H1 (cell line): ENCODE measurements around the gene ALG11. TPM values are rescaled to one million over a fixed set of nuclear protein-coding genes. Genes with fewer than 3 reads are reported as not detected.

Source experiments
- BCL11A ChIP-seq, 2 experiments: IDR thresholded peaks; one replicate each; pipeline ENCODE4 v1.6.1; 2011; ENCODE audit warnings: low read depth in 2 of 2, low read length in 2 of 2, mild to moderate bottlenecking in 2 of 2
- CEBPB ChIP-seq: IDR thresholded peaks from 2 replicates; pipeline ENCODE4 v1.6.1; 2012; ENCODE audit warnings: low read depth, low read length
- CREB1 ChIP-seq: IDR thresholded peaks from 2 replicates; pipeline ENCODE4 v1.6.1; 2012; ENCODE audit warnings: inconsistent platforms
- EGR1 ChIP-seq: IDR thresholded peaks from 2 replicates; pipeline ENCODE4 v1.6.1; 2011; ENCODE audit warnings: low read depth, low read length, borderline replicate concordance
- HDAC2 ChIP-seq, 2 experiments: fragments of 300-600 bp in 1 of 2; sonication (generic) in 1 of 2; IDR thresholded peaks; 2 replicates each; pipeline ENCODE4 v1.6.1; 2011 to 2012; ENCODE audit warnings: low read depth in 2 of 2, low read length in 2 of 2, mild to moderate bottlenecking in 2 of 2, moderate library complexity in 2 of 2, borderline replicate concordance in 1 of 2, inconsistent platforms in 1 of 2
- HDAC6 ChIP-seq: IDR thresholded peaks from one replicate; pipeline ENCODE4 v1.7.1; 2012; ENCODE audit warnings: low read depth, mild to moderate bottlenecking, inconsistent platforms, low read length, moderate library complexity
- KDM4A ChIP-seq: IDR thresholded peaks from one replicate; pipeline ENCODE4 v1.7.1; 2012; ENCODE audit warnings: low read depth, mild to moderate bottlenecking, moderate library complexity, low read length, inconsistent platforms; ENCODE audit not compliant: severe bottlenecking
- SP2 ChIP-seq: IDR thresholded peaks from 2 replicates; pipeline ENCODE4 v1.6.1; 2012; ENCODE audit warnings: mild to moderate bottlenecking, low read length, inconsistent platforms
- TEAD4 ChIP-seq: IDR thresholded peaks from 2 replicates; pipeline ENCODE4 v1.6.1; 2012; ENCODE audit warnings: low read depth, low read length, inconsistent platforms, mixed read lengths
- polyA plus RNA-seq, 7 experiments: library from polyadenylated mRNA; depleted of rRNA in 3 of 7; stranded (reverse) in 5 of 7; unstranded in 2 of 7; fragments of >200 nt in 5 of 7; fragments of 200-250 nt in 2 of 7; gene quantifications; 1 replicate in 5 of 7; 2 replicates in 1 of 7; 4 replicates in 1 of 7; pipeline versions ENCODE4 v1.2.1 to v1.2.3, GENCODE V29; 2011 to 2013; ENCODE audit warnings: missing spikeins in 2 of 7, mixed read lengths in 2 of 7
- total RNA-seq: library from RNA; stranded (reverse); fragmentation: NEBNext Ultra II Directional; extraction: Animal tissue kit (Norgen Biotek cat#: 25700); gene quantifications from 2 replicates; pipeline ENCODE4 v1.2.1, GENCODE V29; 2021
- TF ChIP-seq, protein P1 (sequence below): fragments of 300-600 bp; sonication (generic); IDR thresholded peaks from 2 replicates; pipeline ENCODE4 v1.7.1; 2012; ENCODE audit warnings: low read length, moderate library complexity, mild to moderate bottlenecking, inconsistent platforms; ENCODE audit not compliant: insufficient replicate concordance
- TF ChIP-seq, protein P2 (sequence below): IDR thresholded peaks from 2 replicates; pipeline ENCODE4 v1.6.1; 2012; ENCODE audit warnings: low read length, inconsistent platforms

Gene ALG11
- total and polyA plus RNA-seq, 2 of the 8 experiments (the other 6 are each of a cell fraction or from before 2014, with no cell fraction given) = 5.2 to 39.9 TPM

DNA sequence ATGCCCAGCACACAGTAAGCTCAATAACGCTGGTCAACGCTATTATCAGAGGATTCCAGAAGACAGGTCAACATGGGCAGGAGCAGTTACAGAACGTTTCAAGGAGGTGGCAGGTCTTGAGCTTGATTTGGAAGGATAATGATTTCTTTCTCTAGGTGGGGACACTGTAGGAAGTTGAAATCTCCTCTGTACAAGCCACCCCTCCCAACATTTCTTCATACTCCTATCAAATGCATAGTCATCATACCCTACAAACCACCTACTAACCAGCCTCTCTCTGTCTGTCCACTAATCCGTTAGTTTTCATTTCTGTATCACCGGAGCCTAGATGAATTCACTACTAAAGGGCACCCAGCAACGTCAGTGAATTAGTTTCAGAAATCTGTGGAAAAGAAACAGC lies 2.3 kb upstream of the ALG11 start (continued):
- TF ChIP-seq, protein P1, sequence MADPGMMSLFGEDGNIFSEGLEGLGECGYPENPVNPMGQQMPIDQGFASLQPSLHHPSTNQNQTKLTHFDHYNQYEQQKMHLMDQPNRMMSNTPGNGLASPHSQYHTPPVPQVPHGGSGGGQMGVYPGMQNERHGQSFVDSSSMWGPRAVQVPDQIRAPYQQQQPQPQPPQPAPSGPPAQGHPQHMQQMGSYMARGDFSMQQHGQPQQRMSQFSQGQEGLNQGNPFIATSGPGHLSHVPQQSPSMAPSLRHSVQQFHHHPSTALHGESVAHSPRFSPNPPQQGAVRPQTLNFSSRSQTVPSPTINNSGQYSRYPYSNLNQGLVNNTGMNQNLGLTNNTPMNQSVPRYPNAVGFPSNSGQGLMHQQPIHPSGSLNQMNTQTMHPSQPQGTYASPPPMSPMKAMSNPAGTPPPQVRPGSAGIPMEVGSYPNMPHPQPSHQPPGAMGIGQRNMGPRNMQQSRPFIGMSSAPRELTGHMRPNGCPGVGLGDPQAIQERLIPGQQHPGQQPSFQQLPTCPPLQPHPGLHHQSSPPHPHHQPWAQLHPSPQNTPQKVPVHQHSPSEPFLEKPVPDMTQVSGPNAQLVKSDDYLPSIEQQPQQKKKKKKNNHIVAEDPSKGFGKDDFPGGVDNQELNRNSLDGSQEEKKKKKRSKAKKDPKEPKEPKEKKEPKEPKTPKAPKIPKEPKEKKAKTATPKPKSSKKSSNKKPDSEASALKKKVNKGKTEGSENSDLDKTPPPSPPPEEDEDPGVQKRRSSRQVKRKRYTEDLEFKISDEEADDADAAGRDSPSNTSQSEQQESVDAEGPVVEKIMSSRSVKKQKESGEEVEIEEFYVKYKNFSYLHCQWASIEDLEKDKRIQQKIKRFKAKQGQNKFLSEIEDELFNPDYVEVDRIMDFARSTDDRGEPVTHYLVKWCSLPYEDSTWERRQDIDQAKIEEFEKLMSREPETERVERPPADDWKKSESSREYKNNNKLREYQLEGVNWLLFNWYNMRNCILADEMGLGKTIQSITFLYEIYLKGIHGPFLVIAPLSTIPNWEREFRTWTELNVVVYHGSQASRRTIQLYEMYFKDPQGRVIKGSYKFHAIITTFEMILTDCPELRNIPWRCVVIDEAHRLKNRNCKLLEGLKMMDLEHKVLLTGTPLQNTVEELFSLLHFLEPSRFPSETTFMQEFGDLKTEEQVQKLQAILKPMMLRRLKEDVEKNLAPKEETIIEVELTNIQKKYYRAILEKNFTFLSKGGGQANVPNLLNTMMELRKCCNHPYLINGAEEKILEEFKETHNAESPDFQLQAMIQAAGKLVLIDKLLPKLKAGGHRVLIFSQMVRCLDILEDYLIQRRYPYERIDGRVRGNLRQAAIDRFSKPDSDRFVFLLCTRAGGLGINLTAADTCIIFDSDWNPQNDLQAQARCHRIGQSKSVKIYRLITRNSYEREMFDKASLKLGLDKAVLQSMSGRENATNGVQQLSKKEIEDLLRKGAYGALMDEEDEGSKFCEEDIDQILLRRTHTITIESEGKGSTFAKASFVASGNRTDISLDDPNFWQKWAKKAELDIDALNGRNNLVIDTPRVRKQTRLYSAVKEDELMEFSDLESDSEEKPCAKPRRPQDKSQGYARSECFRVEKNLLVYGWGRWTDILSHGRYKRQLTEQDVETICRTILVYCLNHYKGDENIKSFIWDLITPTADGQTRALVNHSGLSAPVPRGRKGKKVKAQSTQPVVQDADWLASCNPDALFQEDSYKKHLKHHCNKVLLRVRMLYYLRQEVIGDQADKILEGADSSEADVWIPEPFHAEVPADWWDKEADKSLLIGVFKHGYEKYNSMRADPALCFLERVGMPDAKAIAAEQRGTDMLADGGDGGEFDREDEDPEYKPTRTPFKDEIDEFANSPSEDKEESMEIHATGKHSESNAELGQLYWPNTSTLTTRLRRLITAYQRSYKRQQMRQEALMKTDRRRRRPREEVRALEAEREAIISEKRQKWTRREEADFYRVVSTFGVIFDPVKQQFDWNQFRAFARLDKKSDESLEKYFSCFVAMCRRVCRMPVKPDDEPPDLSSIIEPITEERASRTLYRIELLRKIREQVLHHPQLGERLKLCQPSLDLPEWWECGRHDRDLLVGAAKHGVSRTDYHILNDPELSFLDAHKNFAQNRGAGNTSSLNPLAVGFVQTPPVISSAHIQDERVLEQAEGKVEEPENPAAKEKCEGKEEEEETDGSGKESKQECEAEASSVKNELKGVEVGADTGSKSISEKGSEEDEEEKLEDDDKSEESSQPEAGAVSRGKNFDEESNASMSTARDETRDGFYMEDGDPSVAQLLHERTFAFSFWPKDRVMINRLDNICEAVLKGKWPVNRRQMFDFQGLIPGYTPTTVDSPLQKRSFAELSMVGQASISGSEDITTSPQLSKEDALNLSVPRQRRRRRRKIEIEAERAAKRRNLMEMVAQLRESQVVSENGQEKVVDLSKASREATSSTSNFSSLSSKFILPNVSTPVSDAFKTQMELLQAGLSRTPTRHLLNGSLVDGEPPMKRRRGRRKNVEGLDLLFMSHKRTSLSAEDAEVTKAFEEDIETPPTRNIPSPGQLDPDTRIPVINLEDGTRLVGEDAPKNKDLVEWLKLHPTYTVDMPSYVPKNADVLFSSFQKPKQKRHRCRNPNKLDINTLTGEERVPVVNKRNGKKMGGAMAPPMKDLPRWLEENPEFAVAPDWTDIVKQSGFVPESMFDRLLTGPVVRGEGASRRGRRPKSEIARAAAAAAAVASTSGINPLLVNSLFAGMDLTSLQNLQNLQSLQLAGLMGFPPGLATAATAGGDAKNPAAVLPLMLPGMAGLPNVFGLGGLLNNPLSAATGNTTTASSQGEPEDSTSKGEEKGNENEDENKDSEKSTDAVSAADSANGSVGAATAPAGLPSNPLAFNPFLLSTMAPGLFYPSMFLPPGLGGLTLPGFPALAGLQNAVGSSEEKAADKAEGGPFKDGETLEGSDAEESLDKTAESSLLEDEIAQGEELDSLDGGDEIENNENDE = no peak
- TF ChIP-seq HDAC2 (IDR thresholded peaks at IDR 0.05; ENCODE audit: borderline replicate concordance in 1 of 2, low read depth in 2 of 2, low read length in 2 of 2) = no peak
- no peak for TF ChIP-seq BCL11A (IDR thresholded peaks at IDR 0.05; ENCODE audit: low read depth in 2 of 2, low read length in 2 of 2)
- TF ChIP-seq TEAD4 = no peak
- TF ChIP-seq CEBPB = no peak
- TF ChIP-seq EGR1 = no peak
- TF ChIP-seq KDM4A = no peak
- TF ChIP-seq, protein P2, sequence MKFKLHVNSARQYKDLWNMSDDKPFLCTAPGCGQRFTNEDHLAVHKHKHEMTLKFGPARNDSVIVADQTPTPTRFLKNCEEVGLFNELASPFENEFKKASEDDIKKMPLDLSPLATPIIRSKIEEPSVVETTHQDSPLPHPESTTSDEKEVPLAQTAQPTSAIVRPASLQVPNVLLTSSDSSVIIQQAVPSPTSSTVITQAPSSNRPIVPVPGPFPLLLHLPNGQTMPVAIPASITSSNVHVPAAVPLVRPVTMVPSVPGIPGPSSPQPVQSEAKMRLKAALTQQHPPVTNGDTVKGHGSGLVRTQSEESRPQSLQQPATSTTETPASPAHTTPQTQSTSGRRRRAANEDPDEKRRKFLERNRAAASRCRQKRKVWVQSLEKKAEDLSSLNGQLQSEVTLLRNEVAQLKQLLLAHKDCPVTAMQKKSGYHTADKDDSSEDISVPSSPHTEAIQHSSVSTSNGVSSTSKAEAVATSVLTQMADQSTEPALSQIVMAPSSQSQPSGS = no peak
- TF ChIP-seq HDAC6 = no peak
- no peak for TF ChIP-seq CREB1
- TF ChIP-seq SP2 = no peak
